ENCODE measurements around the gene STAC2. TPM values are rescaled to one million over a fixed set of nuclear protein-coding genes. Genes with fewer than 3 reads are reported as not detected.

Gene STAC2
- total RNA-seq, 1 donor from 2014 or later = not detected

GRCh38 chr17:39210093-39210434, 15.7 kb downstream of the STAC2 start:
- Mint-ChIP-seq H3K9me3 (ENCODE audit: unreplicated experiment) (no peaks in the 10 kb centered on the region), H3K4me1 (ENCODE audit: unreplicated experiment) (peaks cover 2% of the 10 kb centered on the region), H3K27me3 (ENCODE audit: unreplicated experiment) (peaks cover 4% of the 10 kb centered on the region), H3K4me3 (ENCODE audit: unreplicated experiment) (no peak overlapping the region), H3K36me3 (ENCODE audit: low read depth, unreplicated experiment) (no peaks in the 10 kb centered on the region), H3K27ac (ENCODE audit: unreplicated experiment) (no peak overlapping the region)
- no peak for DNase-seq (ENCODE audit: low spot score)
- no peak for TF ChIP-seq CTCF (IDR thresholded peaks at IDR 0.05; ENCODE audit: unreplicated experiment)

- H3K4me1 Mint-ChIP-seq (ENCODE audit: unreplicated experiment) = peaks cover 2% of the 10 kb centered on the region
- no peak for TF ChIP-seq CTCF (IDR thresholded peaks at IDR 0.05; ENCODE audit: unreplicated experiment)
- H3K27ac Mint-ChIP-seq (ENCODE audit: unreplicated experiment) = no peak overlapping the region
- peaks cover 5% of the 10 kb centered on the region for H3K36me3 Mint-ChIP-seq (ENCODE audit: low read depth, unreplicated experiment)
- no peaks in the 10 kb centered on the region for H3K9me3 Mint-ChIP-seq (ENCODE audit: unreplicated experiment)
- DNase-seq (ENCODE audit: low spot score) = no peak
- peaks cover 4% of the 10 kb centered on the region for H3K27me3 Mint-ChIP-seq (ENCODE audit: unreplicated experiment)
- no peak overlapping the region for H3K4me3 Mint-ChIP-seq (ENCODE audit: unreplicated experiment)
These were observed 16.2 kb downstream of the STAC2 start for GRCh38 chr17:39209317-39210092.

GRCh38 chr17:39208893-39209292, 16.9 kb downstream of the STAC2 start:
- H3K27ac Mint-ChIP-seq (ENCODE audit: unreplicated experiment) = no peak overlapping the region
- H3K36me3 Mint-ChIP-seq (ENCODE audit: low read depth, unreplicated experiment) = peaks cover 10% of the 10 kb centered on the region
- peaks cover 2% of the 10 kb centered on the region for H3K4me1 Mint-ChIP-seq (ENCODE audit: unreplicated experiment)
- H3K4me3 Mint-ChIP-seq (ENCODE audit: unreplicated experiment) = no peak overlapping the region
- no peaks in the 10 kb centered on the region for H3K9me3 Mint-ChIP-seq (ENCODE audit: unreplicated experiment)
- H3K27me3 Mint-ChIP-seq (ENCODE audit: unreplicated experiment) = peaks cover 4% of the 10 kb centered on the region
- no peak for TF ChIP-seq CTCF (IDR thresholded peaks at IDR 0.05; ENCODE audit: unreplicated experiment)
- DNase-seq (ENCODE audit: low spot score) = no peak

- Mint-ChIP-seq H3K4me3 (ENCODE audit: unreplicated experiment) (no peak overlapping the region), H3K27ac (ENCODE audit: unreplicated experiment) (no peak overlapping the region), H3K36me3 (ENCODE audit: low read depth, unreplicated experiment) (peaks cover 16% of the 10 kb centered on the region), H3K4me1 (ENCODE audit: unreplicated experiment) (peaks cover 2% of the 10 kb centered on the region), H3K27me3 (ENCODE audit: unreplicated experiment) (peaks cover 3% of the 10 kb centered on the region), H3K9me3 (ENCODE audit: unreplicated experiment) (no peaks in the 10 kb centered on the region)
- DNase-seq (ENCODE audit: low spot score) = no peak
- no peak for TF ChIP-seq CTCF (IDR thresholded peaks at IDR 0.05; ENCODE audit: unreplicated experiment)
These were observed 17.6 kb downstream of the STAC2 start for GRCh38 chr17:39208136-39208535.

- Mint-ChIP-seq H3K27ac (ENCODE audit: unreplicated experiment) (no peak overlapping the region), H3K27me3 (ENCODE audit: unreplicated experiment) (no peaks in the 10 kb centered on the region), H3K4me1 (ENCODE audit: unreplicated experiment) (peaks cover 22% of the 10 kb centered on the region), H3K36me3 (ENCODE audit: low read depth, unreplicated experiment) (peaks cover 36% of the 10 kb centered on the region), H3K9me3 (ENCODE audit: unreplicated experiment) (no peaks in the 10 kb centered on the region), H3K4me3 (ENCODE audit: unreplicated experiment) (peak overlapping the region; percentile 59)
- no peak for DNase-seq (ENCODE audit: low spot score)
- TF ChIP-seq CTCF (IDR thresholded peaks at IDR 0.05; ENCODE audit: unreplicated experiment) = no peak
These were observed 20.6 kb downstream of the STAC2 start for GRCh38 chr17:39205112-39205526.

Data from endothelial cell (in vitro differentiated cells).